GM18868 (cell line): ENCODE results near the gene PCDH1.

Experiments used
- ATAC-seq: cut with Tn5 transposase; IDR thresholded peaks from one replicate; pipeline ENCODE4 v1.9.1; 2021; ENCODE audit warnings: mild to moderate bottlenecking, moderate library complexity; ENCODE audit not compliant: unreplicated experiment

Gene PCDH1

GRCh38 chr5:141875022-141875740 lies 3.0 kb downstream of the PCDH1 start:
- ATAC-seq, result no peak

DNA sequence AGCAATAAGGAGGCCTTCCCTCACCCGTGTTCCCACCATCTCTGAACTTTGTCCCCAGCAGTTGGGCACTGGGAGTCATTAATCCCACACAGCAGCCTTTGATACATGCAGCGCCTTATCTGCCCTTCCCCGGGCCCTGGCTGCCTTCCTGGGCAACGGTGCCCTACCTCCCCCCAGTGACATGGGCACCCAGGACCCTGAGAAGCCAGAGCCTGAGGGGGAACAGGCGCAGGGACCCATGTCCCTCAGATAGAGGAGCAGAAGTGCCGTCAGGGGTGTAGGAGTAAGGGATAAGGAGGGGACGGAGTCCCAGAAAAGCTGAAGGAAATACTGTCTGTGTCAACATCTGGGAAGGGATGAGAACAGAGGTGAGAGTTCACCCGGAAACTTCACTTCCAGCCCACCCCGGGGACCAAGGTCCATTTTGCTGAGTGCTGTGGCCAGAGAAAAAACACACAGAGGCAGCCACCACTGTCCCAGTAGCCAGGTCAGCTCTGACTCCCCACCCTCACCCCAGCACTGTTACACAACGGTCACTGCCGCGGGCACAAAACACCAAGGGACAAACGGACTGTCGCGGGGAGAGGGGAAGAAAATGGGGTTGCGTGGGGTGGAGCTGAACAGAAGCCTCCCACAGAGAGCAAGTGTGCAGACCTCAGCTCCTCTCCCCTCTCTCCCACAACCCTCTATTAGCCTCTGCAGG lies 3.8 kb downstream of the PCDH1 start:
- no peak for ATAC-seq

DNA sequence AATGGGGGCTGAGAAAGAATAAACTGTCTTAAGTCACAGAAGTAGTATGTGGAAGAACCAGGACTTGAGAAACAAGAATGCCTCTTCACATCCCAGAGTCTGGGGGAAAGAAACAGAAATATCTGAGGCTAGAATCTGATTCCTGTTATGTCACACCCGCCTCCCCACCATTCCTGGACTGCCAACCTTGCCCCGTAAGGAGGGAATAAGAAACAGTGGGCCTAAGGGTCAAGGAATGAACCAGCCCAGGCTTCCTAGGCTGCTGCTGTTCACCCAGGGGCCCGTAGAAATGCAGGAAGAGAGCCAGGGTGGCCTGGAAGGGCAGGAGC lies 4.3 kb downstream of the PCDH1 start:
- ATAC-seq, result no peak

DNA sequence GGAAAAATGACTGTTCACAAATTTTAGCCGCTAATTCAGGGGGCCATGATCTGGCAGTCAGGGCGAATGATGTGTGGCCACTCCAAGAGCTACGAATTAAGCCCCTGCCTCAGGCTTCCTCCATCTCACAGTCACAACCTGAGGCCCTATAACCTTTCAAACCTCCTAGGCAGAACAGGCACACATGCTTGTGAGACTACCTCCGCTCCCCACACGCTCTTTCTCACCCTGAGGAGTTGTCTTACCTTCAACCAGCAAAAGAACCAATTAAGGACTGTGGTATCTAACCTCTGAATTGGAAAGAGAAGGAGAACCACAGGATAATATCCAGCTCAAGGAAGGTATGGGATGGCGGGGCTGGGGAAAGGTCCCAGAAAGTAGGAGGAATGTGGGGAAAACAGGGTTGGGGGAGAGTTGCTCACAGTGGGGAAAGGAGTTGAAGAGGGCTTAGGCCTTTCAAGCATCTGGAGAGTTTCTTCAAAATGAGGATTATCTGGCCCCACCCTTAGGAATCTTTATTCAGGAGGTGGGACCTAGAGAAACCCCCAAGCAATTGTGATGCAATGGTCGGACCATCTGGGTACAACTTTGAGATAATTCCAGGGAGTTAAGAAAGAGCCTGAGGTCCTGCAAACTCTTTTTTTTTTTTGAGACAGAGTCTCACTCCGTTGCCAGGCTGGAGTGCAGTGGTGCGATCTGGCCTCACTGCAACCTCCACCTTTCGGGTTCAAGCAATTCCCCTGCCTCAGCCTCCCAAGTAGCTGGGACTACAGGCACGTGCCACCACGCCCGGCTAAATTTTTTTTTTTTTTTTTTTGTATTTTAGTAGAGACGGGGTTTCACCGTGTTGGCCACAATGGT lies 5.5 kb downstream of the PCDH1 start:
- no peak for ATAC-seq

GRCh38 chr5:141871870-141872269 lies 6.3 kb downstream of the PCDH1 start:
- no peak for ATAC-seq

DNA sequence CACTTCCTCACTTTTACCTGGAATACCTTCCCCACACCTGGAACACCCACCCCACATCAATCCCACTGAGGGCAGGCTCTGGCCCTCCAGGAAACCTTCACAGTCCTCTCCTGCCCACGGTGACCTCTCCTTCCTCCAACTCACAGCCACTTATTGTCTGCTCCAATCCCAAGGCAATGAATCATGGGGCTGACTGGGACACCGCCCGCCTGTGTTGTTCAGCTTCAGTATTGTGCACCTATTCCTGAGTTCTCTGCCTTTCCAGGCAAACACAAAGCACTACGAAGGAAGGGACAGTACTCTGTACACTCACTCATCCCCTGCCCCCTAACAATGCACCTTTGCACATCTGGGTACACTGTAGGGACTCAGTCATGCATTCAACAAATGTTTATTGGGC lies 7.3 kb downstream of the PCDH1 start:
- ATAC-seq, result no peak

DNA sequence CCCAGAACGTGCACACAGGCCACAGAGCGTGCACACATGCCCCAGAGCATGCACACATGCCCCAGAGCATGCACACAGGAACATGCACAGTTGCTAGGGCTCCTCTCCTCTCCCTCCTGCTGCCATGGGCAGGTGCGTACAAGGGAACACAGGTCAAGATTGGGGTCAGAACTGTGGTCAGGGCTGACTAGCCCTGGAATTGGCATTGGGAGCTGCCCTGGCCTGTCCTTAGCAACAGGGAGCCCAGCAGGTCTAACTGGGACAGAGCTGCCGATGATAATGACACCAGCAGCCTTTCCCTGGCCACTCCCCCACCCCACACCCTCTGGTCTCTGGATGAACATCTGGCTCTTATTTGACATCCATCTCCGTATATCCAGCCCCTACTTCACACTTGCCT lies 8.0 kb downstream of the PCDH1 start:
- ATAC-seq, result no peak

GRCh38 chr5:141869514-141869913 lies 8.7 kb downstream of the PCDH1 start:
- ATAC-seq, result no peak

GRCh38 chr5:141869040-141869439 lies 9.2 kb downstream of the PCDH1 start:
- no peak for ATAC-seq

DNA sequence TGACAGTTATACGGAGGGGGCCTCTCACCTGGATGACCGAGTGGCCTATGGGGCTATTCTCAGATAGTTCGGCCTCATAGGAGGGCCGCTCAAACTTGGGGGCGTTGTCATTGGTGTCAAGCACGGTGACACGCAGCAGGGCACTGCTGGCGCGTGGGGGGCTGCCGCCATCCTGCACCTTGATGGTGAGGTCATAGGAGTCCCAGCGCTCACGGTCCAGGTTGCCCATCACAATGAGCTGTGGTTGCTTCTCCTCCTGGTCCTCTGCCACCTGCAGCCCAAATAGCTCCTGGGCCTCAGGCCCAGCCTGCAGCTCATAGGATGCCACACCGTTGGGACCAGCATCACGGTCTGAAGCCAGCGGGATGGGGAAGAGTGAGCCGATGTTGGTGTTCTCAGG lies 9.7 kb downstream of the PCDH1 start:
- no peak for ATAC-seq

GRCh38 chr5:141867651-141868050 lies 10.6 kb downstream of the PCDH1 start:
- no peak for ATAC-seq

DNA sequence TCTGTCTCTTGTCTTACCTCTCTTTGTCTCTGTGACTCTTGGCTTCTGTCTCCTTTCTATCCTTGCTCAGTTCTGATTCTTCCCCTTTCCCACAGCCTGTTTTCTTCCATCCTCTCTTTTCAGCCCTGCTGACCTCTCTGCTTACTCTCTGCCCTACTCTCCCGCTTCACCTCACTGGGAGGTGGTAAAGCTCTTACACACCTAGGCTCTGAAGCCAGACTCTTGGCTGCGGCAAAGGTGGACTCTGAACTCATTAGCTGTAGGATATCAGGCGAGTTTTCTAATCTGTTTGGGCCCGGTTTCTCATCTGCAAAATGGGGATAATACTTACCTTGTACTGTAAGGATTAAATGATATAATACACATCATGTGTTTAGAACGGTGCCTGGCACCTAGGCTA lies 11.1 kb downstream of the PCDH1 start:
- ATAC-seq, result no peak

DNA sequence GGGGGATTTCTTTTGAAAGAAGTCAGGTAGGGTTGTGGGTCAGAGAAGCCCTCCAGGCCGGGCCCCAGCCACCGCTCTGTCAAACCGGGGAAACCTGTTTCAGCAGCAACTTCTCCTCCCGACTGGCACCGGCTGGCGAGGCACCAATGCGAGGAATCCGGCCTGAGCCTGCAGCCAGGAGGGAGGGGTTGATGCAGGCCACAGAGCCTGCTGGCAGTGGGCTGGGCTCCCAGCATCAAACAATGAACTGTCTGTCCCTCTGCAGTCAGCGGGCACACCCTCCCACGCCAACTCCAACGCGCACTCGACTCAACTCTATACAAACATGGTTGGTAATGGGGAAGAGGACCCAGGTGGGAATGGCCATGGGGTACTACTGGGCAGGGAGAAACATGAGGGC lies 12.1 kb downstream of the PCDH1 start:
- ATAC-seq, result no peak

DNA sequence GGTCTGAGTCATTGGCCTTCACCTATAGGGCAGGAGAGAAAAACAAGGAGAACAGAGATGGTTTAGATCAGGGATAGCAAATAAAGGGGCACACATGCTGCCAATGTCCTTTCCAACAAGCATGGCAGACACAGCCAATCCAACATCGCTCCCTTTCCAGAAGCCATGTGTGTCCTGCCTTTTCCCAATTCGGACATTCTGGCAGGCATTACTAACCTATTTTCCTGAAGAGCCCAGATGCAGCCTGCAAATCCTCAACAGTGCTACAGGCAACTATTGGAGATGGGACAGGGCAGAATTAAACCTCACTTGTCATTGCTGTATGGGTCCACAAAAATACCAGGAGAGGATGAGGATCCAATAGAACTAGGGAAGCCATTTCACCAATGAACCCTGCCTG lies 12.8 kb downstream of the PCDH1 start:
- ATAC-seq, result no peak

GRCh38 chr5:141864371-141865370 lies 13.5 kb downstream of the PCDH1 start:
- ATAC-seq, result no peak

DNA sequence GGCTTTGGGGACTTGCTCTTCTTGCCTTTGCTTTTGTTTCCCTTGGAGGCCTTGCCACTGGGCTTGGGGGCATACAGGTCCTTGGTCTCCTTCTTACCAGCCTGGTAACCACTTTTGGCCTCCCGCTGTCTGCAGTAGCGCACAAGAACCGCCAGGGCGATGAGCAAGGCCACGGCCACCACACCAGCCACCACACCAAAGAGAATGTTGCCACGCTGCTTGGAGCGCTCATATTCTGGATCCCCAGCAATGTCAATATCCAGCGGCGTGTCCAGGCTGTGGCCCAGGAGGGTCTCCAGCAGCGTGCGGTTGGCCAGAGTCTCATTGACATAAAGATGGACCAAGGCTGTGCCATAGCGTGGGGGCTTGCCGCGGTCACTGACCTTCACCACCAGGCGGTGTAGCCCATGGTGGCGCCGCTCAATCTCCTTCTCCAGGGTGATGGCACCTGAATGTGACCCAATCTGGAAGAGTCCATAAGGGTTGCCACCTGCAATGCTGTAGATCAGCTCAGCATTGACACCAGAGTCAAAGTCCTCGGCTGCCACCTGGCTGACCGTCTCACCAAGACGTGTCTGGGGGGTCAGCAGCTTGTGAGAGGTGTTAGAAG lies 14.5 kb downstream of the PCDH1 start:
- ATAC-seq, result no peak

DNA sequence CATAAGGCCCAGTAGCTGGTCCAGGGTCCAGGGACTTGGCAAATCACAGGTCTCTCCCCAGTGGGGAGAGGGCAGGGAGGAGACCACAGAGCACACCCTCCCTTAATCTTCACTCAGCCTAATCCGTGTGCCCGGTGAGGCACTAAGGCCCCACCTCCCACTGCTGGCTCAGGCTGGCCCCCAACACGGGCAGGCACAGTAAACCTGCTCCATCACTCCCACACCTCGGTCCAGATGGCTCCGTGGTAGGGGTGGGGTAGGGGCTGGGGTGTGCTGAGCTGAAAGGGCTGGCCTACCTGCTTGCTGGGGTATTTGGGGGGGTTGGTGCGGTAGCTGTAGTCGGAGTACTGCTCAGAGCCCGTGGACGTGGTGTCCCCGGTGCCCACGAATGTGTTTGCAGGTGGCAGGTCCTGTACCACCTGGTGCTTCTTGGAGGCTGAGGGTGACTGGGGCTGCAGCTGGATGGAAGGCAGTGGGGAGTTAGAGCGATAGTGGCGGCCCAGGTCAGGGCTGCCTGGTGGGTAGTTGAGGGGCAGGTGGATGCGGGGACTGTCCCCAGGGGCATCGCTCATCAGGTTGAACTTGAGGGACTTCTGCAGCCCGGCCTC lies 15.2 kb downstream of the PCDH1 start:
- no peak for ATAC-seq

- ATAC-seq, result no peak
Observed at GRCh38 chr5:141861194-141861593, 17.0 kb downstream of the PCDH1 start.

DNA sequence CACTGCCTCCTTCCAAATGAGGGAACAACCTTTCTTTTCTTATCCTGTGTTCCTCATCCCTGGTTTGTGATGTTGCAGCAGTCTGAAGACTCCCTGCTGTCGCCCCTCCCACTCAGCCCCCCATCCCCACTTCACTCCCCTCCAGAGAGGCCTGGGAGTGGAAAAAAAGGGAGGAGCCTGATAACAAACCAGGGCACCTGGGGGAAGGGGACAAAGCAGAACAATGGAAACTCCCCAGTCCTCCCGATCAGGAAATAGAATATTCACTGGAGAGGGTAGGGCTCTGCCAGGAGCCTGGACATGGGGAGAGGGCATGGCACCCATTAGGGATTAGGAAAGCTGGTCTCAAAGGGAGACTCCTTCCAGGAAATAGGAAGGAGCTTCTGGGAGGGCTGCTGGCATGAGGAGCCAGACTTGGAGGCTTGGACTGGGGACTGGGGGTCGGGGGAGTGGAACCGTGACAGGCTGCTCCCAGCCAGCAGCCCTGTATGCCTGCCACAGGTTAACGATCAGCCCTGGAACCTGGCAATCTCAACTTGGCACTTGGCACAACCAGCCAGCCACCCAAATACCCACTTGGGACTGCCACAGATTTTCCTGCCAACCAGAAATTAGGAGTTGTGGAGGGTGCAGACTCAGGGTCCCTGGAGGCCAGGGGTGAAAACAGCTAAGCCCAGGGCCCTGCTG lies 20.0 kb downstream of the PCDH1 start:
- ATAC-seq, result no peak
